ENCODE data around the gene C12orf57.

The C12orf57 gene

GRCh38 chr12:6937481-6938352 lies 6.1 kb upstream of the C12orf57 start:
- peak; percentile 89 to 91 for DNase-seq (ENCODE audit: low read depth in 2 of 2)

DNA sequence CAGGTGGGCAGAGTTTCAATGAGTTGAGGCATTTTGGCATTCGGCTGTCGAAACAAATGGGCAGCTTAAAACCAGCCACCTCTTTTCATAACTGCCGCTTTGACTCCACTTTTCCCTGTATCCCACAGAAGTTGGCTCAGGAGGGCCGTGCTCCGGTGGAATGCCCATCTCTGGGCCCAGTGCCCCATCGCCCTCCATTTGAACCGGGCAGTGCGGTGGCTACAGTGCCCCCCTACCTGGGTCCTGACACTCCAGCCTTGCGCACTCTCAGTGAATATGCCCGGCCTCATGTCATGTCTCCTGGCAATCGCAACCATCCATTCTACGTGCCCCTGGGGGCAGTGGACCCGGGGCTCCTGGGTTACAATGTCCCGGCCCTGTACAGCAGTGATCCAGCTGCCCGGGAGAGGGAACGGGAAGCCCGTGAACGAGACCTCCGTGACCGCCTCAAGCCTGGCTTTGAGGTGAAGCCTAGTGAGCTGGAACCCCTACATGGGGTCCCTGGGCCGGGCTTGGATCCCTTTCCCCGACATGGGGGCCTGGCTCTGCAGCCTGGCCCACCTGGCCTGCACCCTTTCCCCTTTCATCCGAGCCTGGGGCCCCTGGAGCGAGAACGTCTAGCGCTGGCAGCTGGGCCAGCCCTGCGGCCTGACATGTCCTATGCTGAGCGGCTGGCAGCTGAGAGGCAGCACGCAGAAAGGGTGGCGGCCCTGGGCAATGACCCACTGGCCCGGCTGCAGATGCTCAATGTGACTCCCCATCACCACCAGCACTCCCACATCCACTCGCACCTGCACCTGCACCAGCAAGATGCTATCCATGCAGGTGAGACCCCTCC lies 5.2 kb upstream of the C12orf57 start:
- no peak for DNase-seq (ENCODE audit: low read depth in 2 of 2)

GRCh38 chr12:6939191-6939540 lies 4.7 kb upstream of the C12orf57 start:
- no peak for DNase-seq (ENCODE audit: low read depth in 2 of 2)

DNA sequence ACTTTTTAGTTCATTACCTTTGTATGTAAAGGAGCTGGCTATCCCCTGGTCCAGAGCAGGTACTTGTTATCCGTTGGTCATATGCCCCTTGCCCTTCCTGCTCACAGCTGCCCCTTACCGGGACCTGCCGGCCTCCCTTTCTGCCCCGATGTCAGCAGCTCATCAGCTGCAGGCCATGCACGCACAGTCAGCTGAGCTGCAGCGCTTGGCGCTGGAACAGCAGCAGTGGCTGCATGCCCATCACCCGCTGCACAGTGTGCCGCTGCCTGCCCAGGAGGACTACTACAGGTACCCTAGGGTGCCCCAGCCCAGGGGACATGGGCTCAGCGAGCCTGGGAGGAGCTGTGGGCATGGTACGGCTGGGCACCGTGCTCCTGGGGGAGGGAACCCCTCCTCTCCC lies 2.6 kb upstream of the C12orf57 start:
- DNase-seq (ENCODE audit: low read depth in 2 of 2) = no peak

DNA sequence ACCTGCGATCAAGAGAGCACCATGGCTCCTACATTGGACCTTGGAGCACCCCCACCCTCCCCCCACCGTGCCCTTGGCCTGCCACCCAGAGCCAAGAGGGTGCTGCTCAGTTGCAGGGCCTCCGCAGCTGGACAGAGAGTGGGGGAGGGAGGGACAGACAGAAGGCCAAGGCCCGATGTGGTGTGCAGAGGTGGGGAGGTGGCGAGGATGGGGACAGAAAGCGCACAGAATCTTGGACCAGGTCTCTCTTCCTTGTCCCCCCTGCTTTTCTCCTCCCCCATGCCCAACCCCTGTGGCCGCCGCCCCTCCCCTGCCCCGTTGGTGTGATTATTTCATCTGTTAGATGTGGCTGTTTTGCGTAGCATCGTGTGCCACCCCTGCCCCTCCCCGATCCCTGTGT lies 2.0 kb upstream of the C12orf57 start:
- no peak for DNase-seq (ENCODE audit: low read depth in 2 of 2)

DNA sequence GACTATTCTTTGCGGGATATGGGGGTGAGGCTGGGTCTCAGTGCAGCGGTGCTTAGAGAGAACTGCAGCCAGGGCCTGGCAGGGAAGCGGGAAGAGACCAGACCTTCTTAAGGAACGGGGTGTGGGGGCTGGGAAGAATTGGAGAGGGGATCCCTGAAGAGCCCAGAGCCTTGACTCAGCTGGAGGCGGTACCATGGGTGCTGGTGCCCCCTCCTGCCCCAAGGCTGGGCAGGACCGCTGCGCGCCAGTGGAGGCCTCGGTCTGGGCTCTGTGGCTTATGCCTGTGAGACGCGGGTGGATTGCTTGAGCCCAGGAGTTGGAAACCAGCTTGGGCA lies 1.5 kb upstream of the C12orf57 start:
- no peak for DNase-seq (ENCODE audit: low read depth in 2 of 2)

GRCh38 chr12:6943389-6943721 lies 467 bp upstream of the C12orf57 start:
- DNase-seq (ENCODE audit: low read depth in 2 of 2) = peak in 1 of 2 donors; percentile 65

DNA sequence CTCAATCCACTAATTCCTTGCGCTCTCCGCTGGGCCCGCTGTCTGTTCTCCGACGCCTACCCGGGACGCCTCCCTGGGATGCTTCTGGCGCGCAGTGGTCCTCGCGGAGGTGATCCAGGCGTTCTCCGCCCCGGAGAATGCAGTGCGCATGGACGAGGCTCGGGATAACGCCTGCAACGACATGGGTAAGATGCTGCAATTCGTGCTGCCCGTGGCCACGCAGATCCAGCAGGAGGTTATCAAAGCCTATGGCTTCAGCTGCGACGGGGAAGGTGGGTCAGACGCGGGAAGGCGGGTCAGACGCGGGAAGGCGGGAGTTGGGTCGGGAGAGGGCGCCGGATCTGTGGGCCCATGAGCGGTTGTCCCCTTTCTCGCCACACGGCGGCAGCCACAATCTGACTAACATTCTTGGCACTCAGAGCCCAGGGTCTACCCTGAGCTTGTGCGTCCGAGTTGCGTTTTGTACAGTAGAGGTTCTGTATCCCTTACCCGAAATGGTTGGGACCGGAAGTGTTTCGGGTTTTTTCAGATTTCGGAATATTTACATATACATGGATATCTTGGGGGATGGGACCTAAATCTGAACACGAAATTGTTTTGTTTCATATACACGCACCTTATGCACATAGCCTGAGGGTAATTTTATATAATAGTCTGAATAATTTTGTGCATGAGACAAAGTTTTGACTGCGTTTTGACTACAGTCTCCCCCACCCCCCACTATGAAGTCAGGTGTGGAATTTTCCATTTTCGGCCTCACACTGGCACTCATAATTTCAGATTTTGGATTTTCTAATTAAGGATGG lies 762 bp downstream of the C12orf57 start:
- DNase-seq (ENCODE audit: low read depth in 2 of 2) = peak; percentile 83

DNA sequence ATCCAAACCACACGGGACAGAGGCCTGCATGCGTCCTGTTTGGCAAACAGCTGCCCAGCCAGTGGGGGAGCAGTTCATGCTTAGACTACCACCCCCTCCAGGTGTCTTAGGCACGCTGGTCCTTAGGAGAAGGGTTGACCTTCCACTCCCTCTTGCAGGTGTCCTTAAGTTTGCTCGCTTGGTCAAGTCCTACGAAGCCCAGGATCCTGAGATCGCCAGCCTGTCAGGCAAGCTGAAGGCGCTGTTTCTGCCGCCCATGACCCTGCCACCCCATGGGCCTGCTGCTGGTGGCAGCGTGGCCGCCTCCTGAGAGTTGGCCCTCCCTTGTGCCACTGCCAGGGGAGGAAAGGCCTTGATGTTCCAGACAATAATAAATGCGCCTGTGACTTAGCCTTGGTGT lies 1.8 kb downstream of the C12orf57 start:
- DNase-seq (ENCODE audit: low read depth in 2 of 2) = no peak

- peak in 1 of 2 donors; percentile 48 for DNase-seq (ENCODE audit: low read depth in 2 of 2)
Observed at GRCh38 chr12:6946033-6946919, 2.5 kb downstream of the C12orf57 start.

DNA sequence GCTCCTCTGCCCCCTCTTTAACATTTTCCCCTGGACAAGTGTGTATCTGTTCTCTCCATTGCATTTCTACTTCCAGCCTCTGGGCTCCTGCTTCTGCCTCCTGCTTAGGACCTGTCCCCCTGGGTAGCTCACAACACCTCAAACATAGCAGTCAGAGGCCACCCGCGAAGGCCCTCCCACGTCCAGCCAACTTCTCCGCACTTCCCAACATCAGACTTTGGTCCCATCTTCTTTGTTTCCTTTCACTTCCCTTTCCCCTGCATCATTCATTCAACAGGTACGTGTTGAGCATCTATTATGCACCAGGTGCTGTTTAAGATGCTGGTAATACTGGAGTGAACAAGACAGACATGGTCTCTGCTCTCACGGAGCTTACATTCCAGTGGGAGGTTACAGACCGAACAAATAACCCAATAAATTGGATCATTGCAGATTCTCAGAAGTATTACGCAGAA lies 3.1 kb downstream of the C12orf57 start:
- DNase-seq (ENCODE audit: low read depth in 2 of 2) = no peak

DNA sequence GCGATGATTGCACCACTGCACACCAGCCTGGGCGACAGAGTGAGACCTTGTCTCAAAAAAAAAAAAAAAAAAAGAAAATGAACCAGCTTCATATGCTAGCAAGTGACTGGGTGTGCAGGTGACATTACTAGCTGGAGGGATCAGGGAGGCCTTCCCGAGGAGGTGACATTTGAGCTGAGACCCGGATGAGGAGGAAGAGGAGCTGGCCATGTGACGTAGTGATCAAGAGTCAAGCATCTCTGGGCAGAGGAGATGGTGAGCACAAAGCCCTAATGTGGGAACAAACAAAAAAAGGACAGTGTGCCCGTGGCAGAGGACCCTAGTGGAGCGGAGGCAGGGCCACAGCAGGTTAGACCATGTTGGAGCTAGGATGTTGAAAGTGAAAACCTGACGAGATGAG lies 3.8 kb downstream of the C12orf57 start:
- no peak for DNase-seq (ENCODE audit: low read depth in 2 of 2)

- no peak for DNase-seq (ENCODE audit: low read depth in 2 of 2)
Observed at GRCh38 chr12:6948873-6949594, 5.2 kb downstream of the C12orf57 start.

- DNase-seq (ENCODE audit: low read depth in 2 of 2) = no peak
Observed at GRCh38 chr12:6950401-6950801, 6.6 kb downstream of the C12orf57 start.

- peak in 1 of 2 donors; percentile 45 for DNase-seq (ENCODE audit: low read depth in 2 of 2)
Observed at GRCh38 chr12:6950811-6951540, 7.2 kb downstream of the C12orf57 start, which contains the start of gene PTPN6. Gene PTPN6, plus strand, starts transcription at chr12:6951356. Its CDS starts 157 bp downstream, at chr12:6951513.

DNA sequence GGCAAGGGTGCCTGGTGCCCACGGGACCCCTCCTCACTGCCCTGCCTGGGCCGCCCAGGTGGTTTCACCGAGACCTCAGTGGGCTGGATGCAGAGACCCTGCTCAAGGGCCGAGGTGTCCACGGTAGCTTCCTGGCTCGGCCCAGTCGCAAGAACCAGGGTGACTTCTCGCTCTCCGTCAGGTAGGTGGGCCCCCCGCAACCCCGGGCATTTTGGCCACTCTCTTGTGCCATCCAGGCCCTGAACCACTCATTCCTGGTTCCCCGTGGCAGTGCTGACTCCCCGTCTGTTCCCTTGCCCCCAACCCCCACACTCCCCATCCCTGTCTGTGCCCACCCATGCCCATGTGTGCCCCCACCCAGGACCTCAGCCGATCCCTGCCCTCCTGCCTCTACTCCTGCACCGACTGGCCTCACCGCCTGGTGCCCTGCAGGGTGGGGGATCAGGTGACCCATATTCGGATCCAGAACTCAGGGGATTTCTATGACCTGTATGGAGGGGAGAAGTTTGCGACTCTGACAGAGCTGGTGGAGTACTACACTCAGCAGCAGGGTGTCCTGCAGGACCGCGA lies 7.8 kb downstream of the C12orf57 start:
- no peak for DNase-seq (ENCODE audit: low read depth in 2 of 2)

- DNase-seq (ENCODE audit: low read depth in 2 of 2) = no peak
Observed at GRCh38 chr12:6952121-6952862, 8.5 kb downstream of the C12orf57 start.

DNA sequence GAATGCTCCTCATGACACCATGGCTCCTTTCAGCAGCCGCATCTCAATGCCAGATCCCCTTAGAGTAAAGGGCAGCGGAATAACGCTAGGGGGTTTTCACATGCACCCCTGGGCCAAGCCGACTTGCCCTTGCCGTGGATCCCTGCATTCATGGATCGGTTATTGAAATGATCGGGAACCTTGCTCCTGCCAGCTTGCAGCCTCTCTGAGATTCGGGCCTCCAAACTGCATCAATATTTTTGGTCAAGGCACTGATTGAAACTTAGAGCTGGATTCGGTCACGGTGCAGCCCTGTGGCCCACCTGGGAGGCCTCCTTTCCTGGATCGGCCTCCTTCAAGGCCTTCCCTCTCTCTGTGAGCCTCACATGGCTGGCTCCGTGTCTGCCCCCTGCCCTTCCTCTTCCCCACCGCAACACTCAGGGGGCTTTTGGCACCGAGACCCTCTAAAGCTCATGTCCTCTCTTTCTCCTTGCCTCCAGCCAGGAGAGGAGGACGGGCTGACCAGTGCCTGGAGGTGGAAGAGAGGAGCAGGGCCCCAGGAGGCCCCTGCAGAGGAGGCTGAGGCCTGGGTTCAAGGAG lies 9.1 kb downstream of the C12orf57 start:
- DNase-seq (ENCODE audit: low read depth in 2 of 2) = no peak
